Caco-2 (cell line): ENCODE results near the gene CEBPZOS. TPM values are rescaled to one million over a fixed set of nuclear protein-coding genes. Genes with fewer than 3 reads are reported as not detected.

ENCODE experiments used
- BruUV-seq: library from RNA; stranded (reverse); fragments of 400-500 nt; replicated peaks from 2 replicates; lab custom pipeline; 2021; lab: Mats Ljungman, UMichigan
- CTCF ChIA-PET: fragments of 300-600 bp; sonication (Branson Sonifier 250); formaldehyde crosslinking; loops from one replicate; lab custom pipeline; 2022; ENCODE audit warnings: antibody characterized with exemption; lab: Charles Lee
- POLR2A ChIA-PET: fragments of 300-600 bp; sonication (Branson Sonifier 250); formaldehyde crosslinking; loops from one replicate; lab custom pipeline; 2022; ENCODE audit warnings: antibody characterized with exemption; lab: Charles Lee
- DNase-seq, 2 experiments: peaks; one replicate each; pipeline versions ENCODE4 v3.0.0 to v3.0.0-alpha.2; 2020 to 2022
- H3K27me3 ChIP-seq: replicated peaks from 2 replicates; pipeline ENCODE4 v1.6.0; 2011; ENCODE audit warnings: low read length; ENCODE audit not compliant: control insufficient read depth, insufficient read depth
- H3K36me3 ChIP-seq: 2 replicates; pipeline ENCODE4 v1.5.1; 2011; ENCODE audit warnings: low read length; ENCODE audit not compliant: control insufficient read depth, insufficient read depth
- H3K4me1 ChIP-seq: fragments of 250-450 bp; sonication (Bioruptor Pico); 2 replicates; pipeline ENCODE4 v1.5.1; 2020; ENCODE audit warnings: mild to moderate bottlenecking
- H3K4me3 ChIP-seq: 2 replicates; pipeline ENCODE4 v1.5.1; 2011; ENCODE audit warnings: low read depth, mild to moderate bottlenecking, control low read depth, low read length
- H3K9me3 ChIP-seq: fragments of 250-450 bp; sonication (Bioruptor Pico); 2 replicates; pipeline ENCODE4 v1.5.1; 2020; ENCODE audit warnings: mild to moderate bottlenecking, moderate library complexity
- H3K27ac Mint-ChIP-seq: one replicate; pipeline ENCODE4 v1.8.0; 2022; ENCODE audit warnings: mixed read lengths; ENCODE audit not compliant: unreplicated experiment
- H3K27me3 Mint-ChIP-seq: one replicate; pipeline ENCODE4 v1.8.0; 2022; ENCODE audit warnings: mixed read lengths; ENCODE audit not compliant: insufficient read depth, unreplicated experiment
- H3K36me3 Mint-ChIP-seq: one replicate; pipeline ENCODE4 v1.8.0; 2022; ENCODE audit warnings: mild to moderate bottlenecking, mixed read lengths; ENCODE audit not compliant: insufficient read depth, unreplicated experiment
- H3K4me1 Mint-ChIP-seq: one replicate; pipeline ENCODE4 v1.8.0; 2022; ENCODE audit warnings: low read depth, mixed read lengths; ENCODE audit not compliant: unreplicated experiment
- H3K4me3 Mint-ChIP-seq: one replicate; pipeline ENCODE4 v1.8.0; 2022; ENCODE audit warnings: mild to moderate bottlenecking, moderate library complexity, mixed read lengths; ENCODE audit not compliant: unreplicated experiment
- H3K9me3 Mint-ChIP-seq: one replicate; pipeline ENCODE4 v1.8.0; 2022; ENCODE audit warnings: mixed read lengths; ENCODE audit not compliant: unreplicated experiment
- intact Hi-C: fragments of 100-400 bp; cut with micrococcal nuclease; formaldehyde crosslinking; loops from one replicate; pipeline ENCODE4 v1.10.0; 2022; ENCODE audit not compliant: unreplicated experiment
- total RNA-seq: library from RNA; stranded (reverse); gene quantifications from 2 replicates; pipeline ENCODE4 v1.2.3, GENCODE V29; 2022
- TF ChIP-seq, protein P1 (sequence below), 2 experiments: fragments of 200-600 bp in 1 of 2; IDR thresholded peaks; 1 replicate in 1 of 2; 2 replicates in 1 of 2; pipeline versions ENCODE4 v1.5.1 to v1.8.0; 2011 to 2022; ENCODE audit warnings: antibody characterized with exemption in 1 of 2, control low read depth in 1 of 2, inconsistent platforms in 1 of 2, low read depth in 1 of 2, low read length in 1 of 2, mild to moderate bottlenecking in 1 of 2, moderate library complexity in 1 of 2; ENCODE audit not compliant: insufficient read depth in 1 of 2, severe bottlenecking in 1 of 2, unreplicated experiment in 1 of 2

Gene CEBPZOS
- total RNA-seq, 1 experiment from 2014 or later = 56.0 TPM

GRCh38 chr2:37232131-37232933, 36.0 kb downstream of the CEBPZOS start:
- intact Hi-C loops = no loop called here
- peaks cover 35% of the 10 kb centered on the region for H3K36me3 Mint-ChIP-seq
- H3K27me3 ChIP-seq = no peaks in the 10 kb centered on the region
- peaks cover 11% of the 10 kb centered on the region; the same call in 1 of the 2 replicates for H3K4me1 ChIP-seq
- ChIA-PET POLR2A (interaction anchor here (1.0 to 1.8 kb wide), 5 partner anchors 11 to 1519 kb away, joined by 3 to 10 read pairs (median 4); partner anchors contain the start of gene SRSF7), CTCF (interaction anchor here (0.6 kb wide), 1 partner anchor 95 kb away, joined by 3 read pairs; no protein-coding TSS in a partner anchor)
- H3K27me3 Mint-ChIP-seq = no peaks in the 10 kb centered on the region
- H3K27ac Mint-ChIP-seq = no peak overlapping the region
- peak; percentile 29 to 38 for DNase-seq
- H3K9me3 ChIP-seq = no peaks in the 10 kb centered on the region
- H3K4me1 Mint-ChIP-seq = no peaks in the 10 kb centered on the region
- TF ChIP-seq, protein P1, sequence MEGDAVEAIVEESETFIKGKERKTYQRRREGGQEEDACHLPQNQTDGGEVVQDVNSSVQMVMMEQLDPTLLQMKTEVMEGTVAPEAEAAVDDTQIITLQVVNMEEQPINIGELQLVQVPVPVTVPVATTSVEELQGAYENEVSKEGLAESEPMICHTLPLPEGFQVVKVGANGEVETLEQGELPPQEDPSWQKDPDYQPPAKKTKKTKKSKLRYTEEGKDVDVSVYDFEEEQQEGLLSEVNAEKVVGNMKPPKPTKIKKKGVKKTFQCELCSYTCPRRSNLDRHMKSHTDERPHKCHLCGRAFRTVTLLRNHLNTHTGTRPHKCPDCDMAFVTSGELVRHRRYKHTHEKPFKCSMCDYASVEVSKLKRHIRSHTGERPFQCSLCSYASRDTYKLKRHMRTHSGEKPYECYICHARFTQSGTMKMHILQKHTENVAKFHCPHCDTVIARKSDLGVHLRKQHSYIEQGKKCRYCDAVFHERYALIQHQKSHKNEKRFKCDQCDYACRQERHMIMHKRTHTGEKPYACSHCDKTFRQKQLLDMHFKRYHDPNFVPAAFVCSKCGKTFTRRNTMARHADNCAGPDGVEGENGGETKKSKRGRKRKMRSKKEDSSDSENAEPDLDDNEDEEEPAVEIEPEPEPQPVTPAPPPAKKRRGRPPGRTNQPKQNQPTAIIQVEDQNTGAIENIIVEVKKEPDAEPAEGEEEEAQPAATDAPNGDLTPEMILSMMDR (IDR thresholded peaks at IDR 0.05; ENCODE audit: insufficient read depth in 1 of 2, low read depth in 1 of 2, low read length in 1 of 2, severe bottlenecking in 1 of 2, unreplicated experiment in 1 of 2) = no peak
- no peak overlapping the region for H3K4me3 Mint-ChIP-seq
- peaks cover 4% of the 10 kb centered on the region; the same call in 1 of the 2 replicates for H3K36me3 ChIP-seq
- H3K4me3 ChIP-seq = peak overlapping the region; percentile 98
- peaks cover 9% of the 10 kb centered on the region for H3K9me3 Mint-ChIP-seq
- BruUV-seq = TSS peak; percentile 69

- no peak for DNase-seq
- Histone ChIP-seq H3K4me1 (no peaks in the 10 kb centered on the region), H3K27me3 (no peaks in the 10 kb centered on the region), H3K9me3 (no peaks in the 10 kb centered on the region), H3K4me3 (no peak overlapping the region), H3K36me3 (peaks cover 1% of the 10 kb centered on the region; the same call in 1 of the 2 replicates)
- Mint-ChIP-seq H3K36me3 (peaks cover 51% of the 10 kb centered on the region), H3K27ac (no peak overlapping the region), H3K27me3 (no peaks in the 10 kb centered on the region), H3K4me1 (no peaks in the 10 kb centered on the region), H3K9me3 (no peaks in the 10 kb centered on the region), H3K4me3 (no peak overlapping the region)
- TF ChIP-seq, protein P1 (IDR thresholded peaks at IDR 0.05; ENCODE audit: insufficient read depth in 1 of 2, low read depth in 1 of 2, low read length in 1 of 2, severe bottlenecking in 1 of 2, unreplicated experiment in 1 of 2) = no peak
- ChIA-PET CTCF (no interaction called here), POLR2A (no interaction called here)
- BruUV-seq = no TSS peak
- intact Hi-C loops = no loop called here
These were observed 47.1 kb downstream of the CEBPZOS start for GRCh38 chr2:37243435-37243834.

GRCh38 chr2:37244017-37244416, 47.7 kb downstream of the CEBPZOS start:
- no peaks in the 10 kb centered on the region for H3K27me3 Mint-ChIP-seq
- H3K4me3 ChIP-seq = no peak overlapping the region
- no peaks in the 10 kb centered on the region for H3K27me3 ChIP-seq
- no peaks in the 10 kb centered on the region for H3K9me3 Mint-ChIP-seq
- H3K4me1 Mint-ChIP-seq = no peaks in the 10 kb centered on the region
- ChIA-PET POLR2A (no interaction called here), CTCF (no interaction called here)
- TF ChIP-seq, protein P1 (IDR thresholded peaks at IDR 0.05; ENCODE audit: insufficient read depth in 1 of 2, low read depth in 1 of 2, low read length in 1 of 2, severe bottlenecking in 1 of 2, unreplicated experiment in 1 of 2) = no peak
- H3K36me3 Mint-ChIP-seq = peaks cover 51% of the 10 kb centered on the region
- no peak overlapping the region for H3K4me3 Mint-ChIP-seq
- intact Hi-C loops = no loop called here
- H3K27ac Mint-ChIP-seq = no peak overlapping the region
- H3K9me3 ChIP-seq = no peaks in the 10 kb centered on the region
- peaks cover 1% of the 10 kb centered on the region; the same call in 1 of the 2 replicates for H3K36me3 ChIP-seq
- no peak for DNase-seq
- H3K4me1 ChIP-seq = no peaks in the 10 kb centered on the region
- no TSS peak for BruUV-seq
